ENCODE measurements around the gene RNU1-3. TPM values are rescaled to one million over a fixed set of nuclear protein-coding genes. Genes with fewer than 3 reads are reported as not detected.
"Not testable (repeated sequence)": the region's sequence is repeated elsewhere in the genome, so short reads cannot be mapped to it uniquely, and the experiment has no call there.

The RNU1-3 gene
- total and polyA plus RNA-seq, 2 of the 13 experiments (the other 11 are each of a cell fraction or from before 2014, with no cell fraction given): under 0.01 to 11,018 TPM

- TF ChIP-seq RBFOX2 (IDR thresholded peaks at IDR 0.05; ENCODE audit: low read depth, low read length) (peak; percentile 56), ZFYVE20 (CRISPR knock-in tag; IDR thresholded peaks at IDR 0.05; ENCODE audit: borderline replicate concordance, low read depth) (0 out of 2 replicates have a peak, but pooled peaks have one; percentile 33), SRY (CRISPR knock-in tag; IDR thresholded peaks at IDR 0.05) (peak; percentile 75; the same call in 1 of the 2 replicates), RBM39 (IDR thresholded peaks at IDR 0.05; ENCODE audit: low read depth, low read length, poor library complexity, severe bottlenecking) (peak; percentile 42), ZNF772 (CRISPR knock-in tag; IDR thresholded peaks at IDR 0.05) (peak; percentile 74; the same call in 1 of the 2 replicates), ZNF225 (CRISPR knock-in tag; IDR thresholded peaks at IDR 0.05) (0 out of 2 replicates have a peak, but pooled peaks have one; percentile 66), SP2 (CRISPR knock-in tag; IDR thresholded peaks at IDR 0.05) (peak; percentile 33; the same call in 1 of the 2 replicates), MAZ (CRISPR knock-in tag; IDR thresholded peaks at IDR 0.05; ENCODE audit: low read depth) (0 out of 2 replicates have a peak, but pooled peaks have one; percentile 43), E2F2 (CRISPR knock-in tag; IDR thresholded peaks at IDR 0.05; ENCODE audit: borderline replicate concordance) (peak; percentile 78; the same call in 1 of the 2 replicates), EED (CRISPR knock-in tag; IDR thresholded peaks at IDR 0.05) (peak; percentile 81; the same call in 1 of the 2 replicates), DR1 (CRISPR knock-in tag; IDR thresholded peaks at IDR 0.05) (0 out of 2 replicates have a peak, but pooled peaks have one; percentile 1), ADNP (CRISPR knock-in tag; IDR thresholded peaks at IDR 0.05) (0 out of 2 replicates have a peak, but pooled peaks have one; percentile 30), ZNF280B (CRISPR knock-in tag; IDR thresholded peaks at IDR 0.05; ENCODE audit: borderline replicate concordance) (0 out of 2 replicates have a peak, but pooled peaks have one; percentile 12), ZNF788 (CRISPR knock-in tag; IDR thresholded peaks at IDR 0.05; ENCODE audit: borderline replicate concordance) (peak; percentile 57; the same call in 1 of the 2 replicates), ZNF138 (CRISPR knock-in tag; IDR thresholded peaks at IDR 0.05; ENCODE audit: low read depth) (0 out of 2 replicates have a peak, but pooled peaks have one; percentile 38), TBX2 (CRISPR knock-in tag; IDR thresholded peaks at IDR 0.05; ENCODE audit: borderline replicate concordance) (peak; percentile 61; the same call in 1 of the 2 replicates), AGO2 (optimal IDR thresholded peaks at IDR 0.05; ENCODE audit: low read depth, low read length) (peak; percentile 82), ZBTB14 (CRISPR knock-in tag; IDR thresholded peaks at IDR 0.05) (peak; percentile 17; the same call in 1 of the 2 replicates), MYC (CRISPR knock-in tag; IDR thresholded peaks at IDR 0.05; ENCODE audit: borderline replicate concordance) (0 out of 2 replicates have a peak, but pooled peaks have one; percentile 53)
- not testable (repeated sequence) for TF ChIP-seq MAZ (IDR thresholded peaks at IDR 0.05; ENCODE audit: borderline replicate concordance, low read depth, low read length)
These were observed 42.7 kb downstream of the RNU1-3 start (continued) for GRCh38 chr1:16623812-16624719.

Measured in HepG2 (cell line).